HL-60 (cell line): ENCODE measurements around the gene SOX4.

ENCODE experiments used
- POLR2AphosphoS5 ChIP-seq: IDR thresholded peaks from 2 replicates; pipeline ENCODE4 v1.6.1; 2012; ENCODE audit warnings: low read depth
- REST ChIP-seq: IDR thresholded peaks from 2 replicates; pipeline ENCODE4 v1.6.1; 2012; ENCODE audit warnings: low read depth; ENCODE audit not compliant: insufficient replicate concordance
- TF ChIP-seq, protein P1 (sequence below): IDR thresholded peaks from one replicate; pipeline ENCODE4 v1.5.1; 2011; ENCODE audit warnings: low read length, control low read depth, inconsistent platforms; ENCODE audit not compliant: insufficient read depth

GRCh38 chr6:21593927-21594415 is 420 bp downstream of the SOX4 start:
- TF ChIP-seq, protein P1, sequence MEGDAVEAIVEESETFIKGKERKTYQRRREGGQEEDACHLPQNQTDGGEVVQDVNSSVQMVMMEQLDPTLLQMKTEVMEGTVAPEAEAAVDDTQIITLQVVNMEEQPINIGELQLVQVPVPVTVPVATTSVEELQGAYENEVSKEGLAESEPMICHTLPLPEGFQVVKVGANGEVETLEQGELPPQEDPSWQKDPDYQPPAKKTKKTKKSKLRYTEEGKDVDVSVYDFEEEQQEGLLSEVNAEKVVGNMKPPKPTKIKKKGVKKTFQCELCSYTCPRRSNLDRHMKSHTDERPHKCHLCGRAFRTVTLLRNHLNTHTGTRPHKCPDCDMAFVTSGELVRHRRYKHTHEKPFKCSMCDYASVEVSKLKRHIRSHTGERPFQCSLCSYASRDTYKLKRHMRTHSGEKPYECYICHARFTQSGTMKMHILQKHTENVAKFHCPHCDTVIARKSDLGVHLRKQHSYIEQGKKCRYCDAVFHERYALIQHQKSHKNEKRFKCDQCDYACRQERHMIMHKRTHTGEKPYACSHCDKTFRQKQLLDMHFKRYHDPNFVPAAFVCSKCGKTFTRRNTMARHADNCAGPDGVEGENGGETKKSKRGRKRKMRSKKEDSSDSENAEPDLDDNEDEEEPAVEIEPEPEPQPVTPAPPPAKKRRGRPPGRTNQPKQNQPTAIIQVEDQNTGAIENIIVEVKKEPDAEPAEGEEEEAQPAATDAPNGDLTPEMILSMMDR, result no peak
- TF ChIP-seq REST (no peak), POLR2AphosphoS5 (no peak; the same call in 1 of the 2 replicates)
